ENCODE data around the gene DPY19L2.
"Not testable (repeated sequence)": the region's sequence is repeated elsewhere in the genome, so short reads cannot be mapped to it uniquely, and the experiment has no call there.

Gene DPY19L2

GRCh38 chr12:63663005-63663404 lies 5.3 kb downstream of the DPY19L2 start:
- DNase-seq (ENCODE audit: low spot score), result not testable (repeated sequence)

DNA sequence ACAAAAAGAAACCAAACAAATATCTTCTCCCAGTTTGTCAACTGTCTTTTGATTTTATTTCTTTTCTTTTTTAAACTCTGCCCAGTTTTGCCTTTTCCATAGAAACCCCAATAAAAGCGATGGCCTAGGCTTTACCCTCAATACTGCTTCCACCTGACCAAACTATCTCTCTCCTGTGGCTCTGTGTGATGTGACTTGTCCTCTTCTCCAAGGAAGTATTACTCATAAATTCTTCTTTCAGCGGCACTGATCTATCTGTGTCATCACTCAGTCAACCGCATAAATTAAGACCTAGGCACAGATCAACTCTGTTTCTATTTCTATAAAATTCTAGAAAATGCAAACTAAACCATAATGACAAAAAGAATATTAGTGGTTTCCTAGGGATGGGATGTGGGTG lies 9.8 kb downstream of the DPY19L2 start:
- DNase-seq (ENCODE audit: low spot score), result not testable (repeated sequence)

DNA sequence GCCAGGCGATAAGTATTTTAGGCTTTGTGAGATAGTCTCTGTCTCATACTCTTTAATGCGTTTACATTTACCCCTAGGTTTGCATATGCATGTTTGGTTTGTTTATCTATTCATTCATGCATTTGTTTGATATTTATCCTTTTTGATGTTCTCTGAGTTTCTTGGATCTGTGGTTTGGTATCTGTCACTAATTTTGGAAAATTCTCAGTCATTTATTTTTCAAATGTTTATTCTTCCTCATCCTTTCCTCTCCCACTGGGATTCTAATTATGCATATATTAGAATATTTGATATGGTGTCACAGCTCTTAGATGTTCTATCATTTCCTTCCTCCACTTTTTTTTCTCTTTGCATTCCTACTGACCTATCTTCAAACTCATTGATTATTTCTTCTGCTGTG lies 11.9 kb downstream of the DPY19L2 start:
- DNase-seq (ENCODE audit: low spot score), result not testable (repeated sequence)

DNA sequence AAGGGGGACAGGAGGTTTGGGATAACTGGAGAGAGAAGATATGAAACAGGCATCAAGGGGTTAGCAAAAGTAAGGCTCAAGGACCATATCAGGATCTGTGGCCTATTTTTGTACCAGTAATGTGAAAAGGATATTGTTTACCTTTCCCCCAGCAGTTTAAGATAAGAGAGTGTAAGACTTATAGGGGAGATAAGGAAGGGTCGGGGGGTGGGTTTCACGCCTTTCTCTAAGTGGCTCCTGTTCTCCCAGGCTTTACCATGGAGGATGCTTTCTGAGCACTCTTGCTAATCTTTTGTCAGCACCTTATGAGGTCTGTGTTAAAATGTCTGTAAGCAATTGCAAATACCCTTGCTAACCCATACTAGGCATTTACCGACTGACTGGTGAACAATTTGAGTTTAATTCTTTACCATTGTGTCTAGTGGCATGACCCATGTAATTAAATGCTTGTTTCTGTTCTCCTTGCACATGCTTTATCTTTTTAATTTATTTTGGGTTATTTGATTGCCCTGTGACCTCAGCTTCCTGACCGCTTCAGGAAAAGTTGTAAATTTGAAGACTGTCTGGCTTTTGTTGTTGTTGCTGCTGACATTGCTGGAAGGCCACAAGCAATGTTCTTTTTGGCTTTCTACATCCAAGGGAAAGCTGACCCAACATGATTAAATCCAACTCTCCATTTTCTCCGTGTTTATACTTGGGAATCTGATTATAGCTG lies 12.6 kb downstream of the DPY19L2 start:
- not testable (repeated sequence) for DNase-seq (ENCODE audit: low spot score)

- DNase-seq (ENCODE audit: low spot score), result not testable (repeated sequence)
Observed at GRCh38 chr12:63654481-63654880, 13.8 kb downstream of the DPY19L2 start.

GRCh38 chr12:63649517-63649916 lies 18.8 kb downstream of the DPY19L2 start:
- not testable (repeated sequence) for DNase-seq (ENCODE audit: low spot score)

- not testable (repeated sequence) for DNase-seq (ENCODE audit: low spot score)
Observed at GRCh38 chr12:63643381-63644140, 24.7 kb downstream of the DPY19L2 start.

- DNase-seq (ENCODE audit: low spot score), result not testable (repeated sequence)
Observed at GRCh38 chr12:63624258-63624657, 44.0 kb downstream of the DPY19L2 start.

DNA sequence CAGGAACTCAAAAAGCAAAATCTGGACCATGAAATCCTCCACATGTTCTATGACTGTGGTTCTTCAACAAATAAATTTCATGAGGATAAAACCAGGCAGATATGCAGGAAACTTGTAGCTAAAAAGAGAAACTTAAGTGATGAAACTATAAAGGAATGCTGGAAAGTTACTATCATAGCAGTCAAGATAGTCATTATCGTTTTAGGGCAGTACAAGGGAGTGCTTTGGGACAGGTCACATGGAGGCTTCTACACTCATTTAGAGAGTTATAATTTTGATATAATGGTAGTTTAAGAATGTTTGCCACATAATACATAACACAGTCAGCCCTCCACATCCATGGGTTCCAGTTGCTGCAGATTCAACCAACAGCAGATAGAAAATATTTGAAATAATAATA lies 52.7 kb downstream of the DPY19L2 start:
- DNase-seq (ENCODE audit: low spot score), result not testable (repeated sequence)

- not testable (repeated sequence) for DNase-seq (ENCODE audit: low spot score)
Observed at GRCh38 chr12:63611285-63611684, 57.0 kb downstream of the DPY19L2 start.

GRCh38 chr12:63609281-63609680 lies 59.0 kb downstream of the DPY19L2 start:
- not testable (repeated sequence) for DNase-seq (ENCODE audit: low spot score)

DNA sequence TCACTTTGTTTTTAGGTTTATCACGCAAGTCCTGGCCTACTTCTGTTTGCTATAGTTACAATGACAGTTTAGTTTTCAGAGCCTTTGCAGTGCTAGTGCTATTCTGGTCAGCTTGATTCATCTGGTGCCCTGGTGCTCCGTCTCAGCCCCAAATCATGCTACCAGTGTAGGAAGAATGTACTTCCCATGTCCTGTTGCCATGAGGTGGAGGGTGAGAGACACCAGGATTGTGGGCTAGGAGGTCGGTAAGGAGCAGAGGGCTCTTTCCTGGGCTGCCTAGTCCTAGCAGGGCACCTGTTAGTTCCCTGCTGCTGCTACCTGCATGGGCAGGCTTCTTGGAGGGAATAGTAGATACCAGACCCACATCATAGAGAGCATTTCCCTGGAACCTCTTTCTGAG lies 63.3 kb downstream of the DPY19L2 start:
- not testable (repeated sequence) for DNase-seq (ENCODE audit: low spot score)

GRCh38 chr12:63594828-63595227 lies 73.5 kb downstream of the DPY19L2 start:
- not testable (repeated sequence) for DNase-seq (ENCODE audit: low spot score)

GRCh38 chr12:63584426-63584825 lies 83.9 kb downstream of the DPY19L2 start:
- DNase-seq (ENCODE audit: low spot score), result not testable (repeated sequence)

DNA sequence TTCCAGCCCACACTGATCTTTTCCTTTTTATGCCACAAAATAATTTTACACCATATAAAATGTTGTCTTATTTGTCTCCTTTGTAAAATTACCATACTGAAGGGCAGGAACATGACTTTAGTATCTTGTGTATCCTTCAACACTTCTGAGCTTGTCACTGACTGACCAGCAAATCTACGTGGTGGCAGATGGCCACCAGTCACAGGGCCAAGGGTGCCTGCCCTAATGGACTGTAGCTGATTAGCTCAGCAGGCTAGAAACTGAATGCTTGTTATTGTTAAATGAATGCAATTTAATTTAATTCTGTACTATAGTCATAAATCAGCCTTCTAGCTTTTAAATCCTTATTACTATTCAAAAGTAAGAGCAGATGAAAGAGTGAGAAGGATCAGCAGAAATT lies 85.0 kb downstream of the DPY19L2 start:
- not testable (repeated sequence) for DNase-seq (ENCODE audit: low spot score)

GRCh38 chr12:63577631-63578030 lies 90.7 kb downstream of the DPY19L2 start:
- not testable (repeated sequence) for DNase-seq (ENCODE audit: low spot score)

DNA sequence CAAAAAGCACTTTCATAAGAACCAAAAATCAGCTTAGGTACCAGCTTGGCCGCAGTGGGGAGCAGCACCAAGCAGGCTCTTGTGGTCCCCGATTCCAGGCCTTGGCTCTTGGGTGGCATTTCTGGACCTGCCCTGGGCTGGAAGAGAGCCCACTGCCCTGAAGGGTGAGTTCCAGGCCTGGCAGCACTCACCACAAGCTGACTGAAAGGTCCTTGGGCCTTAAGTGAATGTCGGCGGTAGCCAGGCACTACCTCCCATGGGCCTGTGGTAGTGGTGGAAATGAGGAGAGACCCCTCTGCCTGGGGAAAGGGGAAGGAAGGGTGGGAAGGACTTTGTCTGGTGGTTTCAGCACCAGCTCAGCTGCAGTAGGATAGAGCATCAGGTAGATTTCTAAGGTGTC lies 96.3 kb downstream of the DPY19L2 start:
- not testable (repeated sequence) for DNase-seq (ENCODE audit: low spot score)

- DNase-seq (ENCODE audit: low spot score), result not testable (repeated sequence)
Observed at GRCh38 chr12:63558445-63558844, 109.8 kb downstream of the DPY19L2 start.

- not testable (repeated sequence) for DNase-seq (ENCODE audit: low spot score)
Observed at GRCh38 chr12:63551397-63551796, 116.9 kb downstream of the DPY19L2 start.

GRCh38 chr12:63549034-63549433 lies 119.3 kb downstream of the DPY19L2 start:
- DNase-seq (ENCODE audit: low spot score), result not testable (repeated sequence)

DNA sequence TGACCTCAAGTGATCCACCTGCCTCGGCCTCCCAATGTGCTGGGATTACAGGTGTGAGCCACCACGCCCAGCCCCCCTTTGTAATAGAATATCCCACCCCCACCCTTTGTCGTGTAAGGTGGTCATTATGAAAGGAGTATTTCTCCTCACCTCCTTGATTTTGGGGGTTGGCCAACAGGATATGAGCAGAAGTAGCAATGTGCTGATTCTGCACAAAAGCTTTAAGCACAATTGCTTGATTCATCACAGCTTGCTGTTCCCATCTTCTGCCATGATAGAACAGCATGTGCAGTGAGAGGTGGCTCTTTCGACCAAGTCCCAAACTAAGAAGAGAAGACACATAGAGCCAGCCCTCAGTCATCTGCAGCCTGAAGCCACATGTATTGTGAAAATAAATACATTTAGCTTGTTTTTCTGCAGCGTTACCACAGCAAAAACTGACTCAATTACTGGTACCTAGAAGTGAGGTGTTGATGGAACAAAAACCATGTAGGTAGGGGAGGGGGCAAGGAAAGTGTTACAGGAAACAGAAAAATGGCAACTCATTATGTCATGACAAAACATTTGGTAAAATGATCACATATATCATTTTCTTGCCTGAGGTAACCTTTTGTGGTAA lies 122.9 kb downstream of the DPY19L2 start:
- not testable (repeated sequence) for DNase-seq (ENCODE audit: low spot score)

- DNase-seq (ENCODE audit: low spot score), result not testable (repeated sequence)
Observed at GRCh38 chr12:63538656-63539055, 129.6 kb downstream of the DPY19L2 start.

- not testable (repeated sequence) for DNase-seq (ENCODE audit: low spot score)
Observed at GRCh38 chr12:63537838-63538237, 130.5 kb downstream of the DPY19L2 start.

Data from GM03348 (cell line).